Measurements from ENCODE around the gene PRAMEF4.
"Not testable (repeated sequence)": the region's sequence is repeated elsewhere in the genome, so short reads cannot be mapped to it uniquely, and the experiment has no call there.

- not testable (repeated sequence) for TF ChIP-seq SP1 (IDR thresholded peaks at IDR 0.05); SUZ12 (IDR thresholded peaks at IDR 0.05); LEF1 (IDR thresholded peaks at IDR 0.05; ENCODE audit: borderline replicate concordance); FOXK2 (IDR thresholded peaks at IDR 0.05); NFRKB (IDR thresholded peaks at IDR 0.05)
These were observed 29.2 kb downstream of the PRAMEF4 start, which contains the start of gene PRAMEF2 for GRCh38 chr1:12856786-12857185.
